Activated T-cell treated with anti-CD3 and anti-CD28 coated beads, Interleukin-2, amount 50 U/mL, for 4 hours (primary cell): ENCODE data around the gene TCF15. TPM values are rescaled to one million over a fixed set of nuclear protein-coding genes. Genes with fewer than 3 reads are reported as not detected.
A peak's percentile ranks its signal among the peaks of the same experiment; 100 is the strongest.
"Not testable (repeated sequence)": the region's sequence is repeated elsewhere in the genome, so short reads cannot be mapped to it uniquely, and the experiment has no call there.

Experiments used
- ATAC-seq, 2 donors: fragments of 200-7000 bp; cut with Tn5 transposase; one replicate each; pipeline ENCODE4 v1.10.0; 2021
- DNase-seq: peaks from one replicate; pipeline ENCODE4 v3.0.0-alpha.2; 2020
- H3K27me3 Mint-ChIP-seq: one replicate; pipeline ENCODE4 v1.8.0; 2021; ENCODE audit warnings: low read depth, mixed read lengths
- H3K36me3 Mint-ChIP-seq: one replicate; pipeline ENCODE4 v1.8.0; 2022; ENCODE audit warnings: mixed read lengths; ENCODE audit not compliant: insufficient read depth
- H3K4me1 Mint-ChIP-seq: one replicate; pipeline ENCODE4 v1.8.0; 2021; ENCODE audit warnings: low read depth, mixed read lengths
- H3K4me3 Mint-ChIP-seq: one replicate; pipeline ENCODE4 v1.8.0; 2021; ENCODE audit warnings: mild to moderate bottlenecking, moderate library complexity, mixed read lengths
- H3K9me3 Mint-ChIP-seq: one replicate; pipeline ENCODE4 v1.8.0; 2021; ENCODE audit warnings: mixed read lengths
- total RNA-seq, 3 donors: library from RNA; stranded (reverse); gene quantifications; one replicate each; pipeline ENCODE4 v1.2.1, GENCODE V29; 2021

Gene TCF15
- total RNA-seq, 3 donors from 2014 or later, result 0.21 TPM; not detected in 2

DNA sequence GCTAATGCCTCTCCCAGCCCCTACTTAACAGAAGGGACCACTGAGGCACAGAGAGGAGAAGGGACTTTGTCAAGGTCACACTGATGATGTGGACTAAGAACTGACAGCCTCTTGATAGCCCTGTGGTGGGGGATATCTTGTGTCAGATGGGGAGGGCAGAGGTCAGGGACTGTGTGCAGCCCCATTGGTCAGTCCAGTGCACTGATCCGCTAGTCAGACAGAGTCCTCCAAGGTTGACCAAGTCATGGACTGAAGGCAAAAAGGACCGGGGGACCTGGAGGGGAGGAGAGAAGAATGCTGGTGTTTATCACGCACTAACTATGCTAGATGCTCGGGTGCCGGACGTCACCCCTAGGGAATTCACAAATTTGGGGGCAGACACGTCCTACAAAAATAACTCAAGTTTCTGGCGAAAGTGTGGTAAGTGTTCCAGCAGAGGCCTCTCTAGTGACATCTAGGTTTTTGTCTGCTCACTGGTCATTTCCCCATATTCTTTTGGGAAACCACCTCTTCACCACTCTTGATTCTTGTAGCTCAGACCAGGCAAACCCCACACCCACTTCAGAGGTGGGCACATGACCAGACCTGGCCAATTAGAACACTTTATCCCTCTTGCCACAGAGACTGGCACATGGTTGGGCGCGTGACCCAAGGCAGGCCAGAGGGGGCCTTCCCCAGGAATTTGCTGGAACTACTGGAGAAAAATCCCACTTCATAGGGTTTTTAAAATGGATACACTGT, 21.0 kb downstream of the TCF15 start:
- Mint-ChIP-seq H3K4me3 (no peak overlapping the region), H3K36me3 (no peaks in the 10 kb centered on the region), H3K4me1 (no peaks in the 10 kb centered on the region), H3K9me3 (no peaks in the 10 kb centered on the region), H3K27me3 (peaks cover 40% of the 10 kb centered on the region)
- DNase-seq (no peak), ATAC-seq (no peak)

DNA sequence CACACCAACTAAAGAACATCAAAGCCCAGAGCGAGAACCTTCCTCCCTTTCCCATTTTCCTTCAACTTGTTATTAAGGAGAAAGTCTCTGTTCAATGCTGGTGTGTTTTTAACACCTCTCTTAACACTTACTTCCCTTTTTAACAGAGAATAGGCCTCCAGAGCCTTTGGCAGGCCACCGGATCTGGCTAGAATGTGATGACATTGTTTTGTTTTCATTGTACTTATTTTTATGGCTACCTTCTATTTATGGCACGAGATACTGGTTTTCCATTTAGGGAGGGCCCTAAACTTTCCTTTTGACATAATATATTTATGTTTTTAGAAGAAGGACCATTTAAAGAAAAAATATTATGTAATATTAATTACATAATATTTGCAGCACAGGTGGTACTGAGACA, 21.6 kb downstream of the TCF15 start:
- Mint-ChIP-seq H3K9me3 (no peaks in the 10 kb centered on the region), H3K4me3 (no peak overlapping the region), H3K4me1 (no peaks in the 10 kb centered on the region), H3K36me3 (no peaks in the 10 kb centered on the region), H3K27me3 (peaks cover 38% of the 10 kb centered on the region)
- DNase-seq (no peak), ATAC-seq (no peak)

DNA sequence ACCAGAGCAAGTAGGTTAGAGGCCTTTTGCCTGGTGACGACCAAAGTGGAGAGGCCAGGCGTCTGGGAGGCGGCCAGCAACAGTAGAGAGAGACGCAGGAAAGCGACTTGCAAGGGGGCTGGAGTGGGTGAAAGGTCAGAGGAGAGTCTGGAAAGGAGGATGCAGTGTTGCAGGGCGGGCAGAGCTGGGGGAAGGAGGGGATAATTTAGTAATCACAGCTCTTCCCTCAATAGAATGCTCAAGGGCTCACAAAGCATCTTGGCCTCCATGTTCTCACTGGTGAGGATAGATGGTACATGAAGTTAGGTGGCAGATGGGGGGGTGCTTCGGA, 25.2 kb downstream of the TCF15 start:
- no peaks in the 10 kb centered on the region for H3K36me3 Mint-ChIP-seq
- H3K27me3 Mint-ChIP-seq, result peaks cover 25% of the 10 kb centered on the region
- DNase-seq (no peak), ATAC-seq (no peak)
- H3K9me3 Mint-ChIP-seq, result no peaks in the 10 kb centered on the region
- no peaks in the 10 kb centered on the region for H3K4me1 Mint-ChIP-seq
- H3K4me3 Mint-ChIP-seq, result no peak overlapping the region

DNA sequence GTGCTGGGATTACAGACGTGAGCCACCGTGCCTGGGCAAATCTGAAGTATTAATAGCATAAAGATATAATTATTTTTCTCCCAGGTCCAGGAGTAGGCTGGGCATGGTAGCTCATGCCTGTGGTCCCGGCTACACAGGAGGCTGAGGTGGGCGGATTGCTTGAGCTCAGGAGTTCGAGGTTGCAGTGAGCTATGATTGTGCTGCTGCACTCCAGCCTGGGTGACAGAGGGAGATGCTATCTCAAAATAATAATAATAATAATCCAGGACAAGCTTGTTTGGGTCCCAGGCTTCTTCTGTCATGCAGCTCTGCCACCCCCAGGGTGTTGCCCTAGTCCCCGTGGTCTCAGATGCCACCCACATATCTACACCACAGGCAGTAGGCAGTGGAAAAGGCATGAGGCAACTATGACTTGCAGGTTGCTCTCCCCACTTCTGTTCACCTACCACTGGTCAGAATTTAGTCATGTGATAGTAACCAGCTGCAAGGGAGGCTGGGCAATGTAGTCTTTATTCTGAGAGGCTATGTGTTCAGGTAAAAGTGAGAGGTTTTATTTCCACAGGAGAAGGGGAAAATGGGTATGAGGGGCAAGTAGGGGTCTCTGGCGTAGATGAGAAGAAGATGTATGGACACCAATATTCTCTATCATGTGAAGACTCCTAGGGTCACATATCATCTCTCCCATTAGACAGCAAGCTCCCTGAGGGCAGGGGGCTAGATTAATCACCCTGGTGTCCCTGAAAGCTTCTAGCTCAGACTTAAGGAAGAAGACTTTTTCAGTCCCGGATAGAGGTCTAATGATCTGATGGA, 25.7 kb downstream of the TCF15 start:
- H3K4me3 Mint-ChIP-seq, result no peak overlapping the region
- no peaks in the 10 kb centered on the region for H3K4me1 Mint-ChIP-seq
- ATAC-seq, result peak; percentile 82 to 89

DNA sequence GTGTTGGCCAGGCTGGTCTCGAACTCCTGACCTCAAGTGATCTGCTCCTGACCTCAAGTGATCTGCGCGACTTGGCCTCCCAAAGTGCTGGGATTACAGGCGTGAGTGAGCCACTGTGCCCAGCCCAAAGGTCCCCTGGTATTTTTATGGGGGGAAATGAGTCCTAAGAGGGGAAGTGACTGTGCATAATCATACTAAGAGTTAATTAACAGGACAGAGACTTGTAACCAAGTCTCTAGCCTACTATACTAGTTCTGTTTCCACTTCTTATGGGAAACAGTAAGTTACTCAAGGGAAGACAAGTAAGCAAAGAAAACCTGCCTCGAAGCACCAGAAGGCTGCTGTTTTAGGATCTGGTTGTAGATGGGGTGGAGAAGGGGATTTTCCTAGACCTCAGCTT, 27.9 kb downstream of the TCF15 start:
- Mint-ChIP-seq H3K4me3 (no peak overlapping the region), H3K27me3 (peaks cover 18% of the 10 kb centered on the region), H3K9me3 (no peaks in the 10 kb centered on the region), H3K36me3 (no peaks in the 10 kb centered on the region), H3K4me1 (no peaks in the 10 kb centered on the region)
- ATAC-seq (no peak), DNase-seq (no peak)

More for the DNA sequence above, 25.7 kb downstream of the TCF15 start:
- DNase-seq, result no peak
- H3K27me3 Mint-ChIP-seq, result peaks cover 23% of the 10 kb centered on the region
- H3K36me3 Mint-ChIP-seq, result no peaks in the 10 kb centered on the region
- H3K9me3 Mint-ChIP-seq, result no peaks in the 10 kb centered on the region

DNA sequence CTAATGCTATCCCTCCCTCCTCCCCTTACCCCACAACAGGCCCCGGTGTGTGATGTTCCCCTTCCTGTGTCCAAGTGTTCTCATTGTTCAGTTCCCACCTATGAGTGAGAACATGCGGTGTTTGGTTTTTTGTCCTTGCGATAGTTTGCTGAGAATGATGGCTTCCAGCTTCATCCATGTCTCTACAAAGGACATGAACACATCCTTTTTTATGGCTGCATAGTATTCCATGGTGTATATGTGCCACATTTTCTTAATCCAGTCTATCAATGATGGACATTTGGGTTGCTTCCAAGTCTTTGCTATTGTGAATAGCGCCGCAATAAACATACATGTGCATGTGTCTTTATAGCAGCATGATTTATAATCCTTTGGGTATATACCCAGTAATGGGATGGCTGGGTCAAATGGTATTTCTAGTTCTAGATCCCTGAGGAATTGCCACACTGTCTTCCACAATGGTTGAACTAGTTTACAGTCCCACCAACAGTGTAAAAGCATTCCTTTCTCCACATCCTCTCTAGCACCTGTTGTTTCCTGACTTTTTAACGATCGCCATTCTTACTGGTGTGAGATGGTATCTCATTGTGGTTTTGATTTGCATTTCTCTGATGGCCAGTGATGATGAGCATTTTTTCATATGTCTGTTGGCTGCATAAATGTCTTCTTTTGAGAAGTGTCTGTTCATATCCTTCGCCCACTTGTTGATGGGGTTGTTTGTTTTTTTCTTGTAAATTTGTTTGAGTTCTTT, 31.0 kb downstream of the TCF15 start:
- not testable (repeated sequence) for H3K4me1 Mint-ChIP-seq, ATAC-seq, DNase-seq, H3K9me3 Mint-ChIP-seq, H3K4me3 Mint-ChIP-seq, H3K36me3 Mint-ChIP-seq
- H3K27me3 Mint-ChIP-seq, result peaks cover 12% of the 10 kb centered on the region

DNA sequence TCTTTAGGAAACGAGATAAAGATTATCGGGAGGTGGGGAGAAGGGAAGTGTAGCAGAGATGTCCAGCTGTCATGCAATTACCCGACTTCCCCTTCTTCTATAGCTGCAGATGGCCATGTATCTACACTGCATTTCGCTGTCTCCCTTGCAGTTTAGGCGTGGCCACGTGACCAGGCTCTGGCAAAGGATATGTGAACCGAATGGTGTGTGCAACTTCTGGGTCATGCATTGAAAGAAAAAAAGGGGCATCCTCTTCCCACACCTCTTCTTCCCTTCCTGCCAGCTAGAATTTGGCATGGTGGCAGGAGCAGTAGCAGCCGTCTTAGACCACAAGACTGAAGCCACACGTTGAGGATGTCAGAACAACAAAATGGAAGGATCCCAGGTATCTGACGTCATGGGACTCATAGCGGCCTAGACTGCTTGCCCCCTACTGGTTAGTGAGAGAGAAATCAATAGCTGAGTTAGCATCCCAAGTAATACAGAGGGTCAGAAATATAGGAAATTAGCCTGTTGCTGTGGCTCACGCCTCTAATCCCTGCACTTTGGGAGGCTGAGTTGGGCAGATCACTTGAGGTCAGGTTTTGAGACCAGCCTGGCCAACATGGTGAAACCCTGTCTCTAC, 32.8 kb downstream of the TCF15 start:
- no peaks in the 10 kb centered on the region for H3K36me3 Mint-ChIP-seq
- DNase-seq, result no peak

DNA sequence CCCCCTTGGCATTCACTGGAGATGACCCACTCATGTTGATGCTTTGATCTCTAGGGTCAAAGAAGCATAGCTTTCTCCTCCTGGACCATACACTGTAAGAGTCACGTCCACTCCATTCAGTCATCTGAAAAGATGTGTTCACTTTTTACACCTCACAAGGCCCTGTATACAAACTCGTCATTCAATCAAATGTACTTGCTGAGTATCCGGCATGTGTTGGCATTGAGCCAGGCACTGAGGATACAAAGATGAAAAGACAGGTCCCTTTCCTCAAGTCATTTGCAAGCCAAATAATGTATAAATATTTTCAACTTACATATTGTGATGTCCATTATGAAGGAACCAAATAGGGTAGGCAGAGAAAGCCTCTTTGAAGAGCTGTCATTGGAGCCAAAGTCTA, 34.0 kb downstream of the TCF15 start:
- Mint-ChIP-seq H3K27me3 (peaks cover 31% of the 10 kb centered on the region), H3K4me3 (no peak overlapping the region), H3K4me1 (no peaks in the 10 kb centered on the region), H3K9me3 (no peaks in the 10 kb centered on the region), H3K36me3 (no peaks in the 10 kb centered on the region)
- DNase-seq (no peak), ATAC-seq (no peak)

More for the DNA sequence above, 32.8 kb downstream of the TCF15 start:
- Mint-ChIP-seq H3K27me3 (peaks cover 28% of the 10 kb centered on the region), H3K9me3 (no peaks in the 10 kb centered on the region), H3K4me1 (no peaks in the 10 kb centered on the region), H3K4me3 (no peak overlapping the region)
- no peak for ATAC-seq

DNA sequence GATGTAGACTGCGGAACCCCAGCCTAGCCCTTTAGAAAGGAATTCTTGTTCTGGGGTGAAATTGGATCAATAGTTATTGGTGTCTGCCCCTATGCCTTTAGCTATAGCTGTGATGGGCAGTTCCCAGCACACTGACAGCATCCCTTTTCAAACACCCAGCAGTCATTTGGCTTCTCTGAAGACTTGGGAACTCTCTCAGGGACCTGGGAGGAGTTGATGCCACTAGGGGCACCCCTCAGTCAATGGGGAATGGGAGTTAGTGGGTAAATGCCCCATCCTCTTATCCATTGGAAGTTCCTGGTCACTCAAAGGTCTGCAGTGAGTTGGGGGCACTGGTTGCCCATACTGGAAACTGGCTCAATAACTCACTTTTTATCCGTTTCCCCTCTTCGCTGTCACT, 34.9 kb downstream of the TCF15 start:
- Mint-ChIP-seq H3K4me1 (no peaks in the 10 kb centered on the region), H3K36me3 (no peaks in the 10 kb centered on the region), H3K4me3 (no peak overlapping the region), H3K9me3 (no peaks in the 10 kb centered on the region), H3K27me3 (peaks cover 31% of the 10 kb centered on the region)
- ATAC-seq, result no peak
- no peak for DNase-seq

DNA sequence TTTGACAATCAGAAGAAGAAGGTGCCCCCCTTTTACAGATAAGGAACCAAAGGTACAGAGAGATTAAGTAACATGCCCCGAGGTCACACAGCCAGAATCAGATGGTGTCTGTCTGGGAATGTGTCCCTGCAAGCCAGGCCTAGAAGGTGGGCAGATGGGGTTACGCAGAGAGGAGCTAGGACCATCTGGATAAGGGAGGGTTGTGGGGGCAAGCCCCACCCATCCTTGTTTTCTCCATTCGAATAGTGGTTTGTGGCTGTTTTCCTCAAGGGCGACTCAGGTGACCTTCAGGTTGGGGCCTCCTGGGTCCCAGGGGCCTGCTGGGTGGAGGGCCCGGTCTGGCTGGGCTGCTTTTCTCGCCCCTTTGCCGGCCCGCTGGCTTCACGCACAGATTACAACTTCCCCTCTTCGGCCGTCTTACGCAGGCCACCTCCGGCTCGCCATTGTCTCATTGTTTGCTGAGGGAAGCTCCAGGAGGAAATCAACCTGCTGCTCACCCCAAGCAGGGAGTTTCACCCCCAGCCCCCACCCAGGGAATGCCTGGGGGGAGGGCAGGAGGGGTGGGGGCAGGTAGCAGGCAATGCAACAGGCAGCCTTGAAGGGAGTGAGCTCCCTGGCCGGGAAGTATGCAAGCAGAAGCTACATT, 35.7 kb downstream of the TCF15 start:
- Mint-ChIP-seq H3K4me3 (no peak overlapping the region), H3K36me3 (no peaks in the 10 kb centered on the region), H3K9me3 (no peaks in the 10 kb centered on the region), H3K4me1 (no peaks in the 10 kb centered on the region), H3K27me3 (peaks cover 34% of the 10 kb centered on the region)
- DNase-seq (no peak), ATAC-seq (no peak)

DNA sequence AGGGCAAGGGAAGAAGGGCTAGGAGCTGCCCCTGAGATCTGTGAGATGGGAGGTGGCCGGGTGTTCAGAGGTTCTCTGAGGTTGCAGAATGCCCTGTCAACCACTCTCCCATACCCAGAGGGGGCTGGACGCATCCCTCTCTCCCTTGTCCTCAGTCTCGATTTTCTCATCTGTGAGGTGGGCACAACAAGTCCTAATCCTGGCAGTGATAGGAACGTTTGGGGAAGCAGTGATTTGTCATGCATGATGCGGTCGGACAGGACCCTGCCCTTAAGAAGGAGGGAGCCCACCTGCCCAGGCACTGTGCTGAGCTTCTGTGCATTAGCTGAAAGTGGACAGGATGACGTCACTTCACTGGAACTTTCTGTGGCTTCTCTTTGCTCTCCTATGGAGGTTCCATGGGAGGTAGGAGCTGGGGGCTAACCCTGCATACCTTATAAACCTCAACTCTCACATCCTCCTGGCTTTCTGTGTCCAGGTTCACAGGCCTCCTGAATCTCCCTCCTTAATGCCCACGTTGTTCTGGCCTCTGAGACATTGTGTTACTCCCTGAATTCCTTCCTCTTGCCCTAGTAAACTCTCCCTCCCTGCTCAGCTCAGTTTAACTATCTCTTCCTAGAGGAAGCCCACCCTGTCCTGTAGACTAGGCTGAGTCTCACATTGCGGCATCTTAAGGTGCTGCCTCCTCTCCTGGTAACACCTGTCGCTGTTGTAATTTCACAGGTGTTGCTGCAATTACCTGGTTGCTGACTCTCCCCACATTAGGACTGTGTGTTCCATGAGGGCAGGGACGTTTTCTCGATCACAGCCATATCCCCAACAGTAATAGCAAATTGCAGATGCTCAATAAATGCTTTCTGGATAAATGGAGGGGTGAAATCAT, 36.5 kb downstream of the TCF15 start:
- H3K9me3 Mint-ChIP-seq, result no peaks in the 10 kb centered on the region
- H3K4me1 Mint-ChIP-seq, result no peaks in the 10 kb centered on the region
- H3K4me3 Mint-ChIP-seq, result no peak overlapping the region
- H3K36me3 Mint-ChIP-seq, result no peaks in the 10 kb centered on the region
- H3K27me3 Mint-ChIP-seq, result peaks cover 37% of the 10 kb centered on the region
- ATAC-seq, result no peak
- DNase-seq, result no peak

DNA sequence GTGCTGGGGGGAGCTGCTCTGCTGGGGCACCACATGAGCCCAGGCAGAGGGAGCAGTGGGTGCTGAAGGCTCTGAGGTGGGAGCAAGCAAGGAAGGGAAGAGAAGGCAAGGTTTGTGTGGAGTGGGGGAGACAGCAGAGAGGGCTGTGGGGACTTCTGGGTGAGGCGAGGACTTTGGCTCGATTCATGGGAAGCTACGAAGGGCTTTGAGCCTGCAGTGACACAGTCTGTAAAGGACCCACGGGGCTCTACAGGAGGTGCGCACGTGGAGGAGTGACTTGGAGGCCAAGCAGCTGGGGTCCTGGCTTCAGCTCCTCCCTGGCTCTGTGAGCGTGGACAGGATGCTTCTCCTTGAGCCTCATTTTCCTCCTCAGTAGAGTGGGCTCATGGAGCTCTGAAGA, 37.4 kb downstream of the TCF15 start:
- Mint-ChIP-seq H3K9me3 (no peaks in the 10 kb centered on the region), H3K4me1 (no peaks in the 10 kb centered on the region), H3K36me3 (no peaks in the 10 kb centered on the region), H3K27me3 (peaks cover 37% of the 10 kb centered on the region), H3K4me3 (no peak overlapping the region)
- ATAC-seq (no peak), DNase-seq (no peak)

DNA sequence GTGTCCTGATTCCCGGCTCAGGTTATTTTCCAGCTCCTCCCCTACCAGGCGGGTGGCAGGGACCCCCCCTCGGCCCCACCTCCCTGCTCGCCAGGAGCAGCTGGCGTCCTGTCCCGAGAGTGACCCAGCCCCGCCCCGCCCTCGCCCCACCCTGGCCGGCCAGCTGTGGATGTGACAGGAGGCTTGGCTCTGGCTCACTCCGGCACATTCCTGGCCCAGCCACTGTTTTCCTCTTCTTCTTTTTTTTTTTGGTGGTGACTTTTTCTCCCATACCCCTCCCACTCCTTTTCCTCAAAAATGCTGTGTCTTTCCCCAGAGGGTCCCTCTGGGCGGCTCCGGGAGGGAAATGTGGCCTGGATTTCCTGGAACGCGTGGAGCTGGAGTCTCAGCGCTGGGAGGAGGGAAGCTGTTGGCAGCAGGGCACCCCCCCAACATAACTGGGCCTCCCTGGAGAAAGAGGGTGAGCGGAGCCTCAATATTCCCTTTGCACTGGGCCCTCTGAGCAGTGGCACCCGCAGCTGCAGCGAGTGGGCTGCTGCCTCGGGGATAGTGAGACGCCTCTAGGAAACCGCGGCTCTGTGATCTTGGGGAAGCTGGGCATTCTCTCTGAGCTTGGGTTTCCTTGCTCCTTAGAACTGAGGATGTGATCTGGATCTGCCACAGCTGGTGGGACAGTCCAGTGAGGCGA, 38.2 kb downstream of the TCF15 start:
- no peaks in the 10 kb centered on the region for H3K9me3 Mint-ChIP-seq
- H3K4me3 Mint-ChIP-seq, result no peak overlapping the region
- DNase-seq, result no peak
- ATAC-seq, result no peak
- H3K36me3 Mint-ChIP-seq, result no peaks in the 10 kb centered on the region
- no peaks in the 10 kb centered on the region for H3K4me1 Mint-ChIP-seq
- H3K27me3 Mint-ChIP-seq, result peaks cover 44% of the 10 kb centered on the region
